ENCODE measurements around the gene TMC7.

Gene TMC7

DNA sequence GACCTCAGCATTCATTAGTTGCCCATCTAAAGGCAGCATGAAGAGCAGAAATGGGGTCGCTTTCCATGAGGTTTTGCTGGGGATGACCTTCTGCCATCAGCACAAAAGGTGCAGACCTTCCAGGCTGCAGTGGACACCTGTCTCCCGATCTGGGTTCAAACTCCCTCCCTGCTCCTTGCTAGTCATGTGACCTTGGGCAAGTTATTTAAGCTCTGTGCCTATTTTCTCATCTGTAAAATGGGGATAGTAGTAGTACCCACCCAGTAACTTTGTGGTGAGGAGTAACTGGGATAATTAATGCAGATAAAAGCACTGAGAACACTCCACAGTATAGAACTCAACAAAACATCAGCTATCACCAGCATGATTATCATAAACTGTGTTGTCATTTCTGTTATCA lies 62.3 kb downstream of the TMC7 start:
- Histone ChIP-seq H3K27me3 (ENCODE audit: insufficient read depth, low read length) (no peaks in the 10 kb centered on the region), H3K36me3 (ENCODE audit: insufficient read depth, low read depth, low read length) (peaks cover 11% of the 10 kb centered on the region), H3K9me3 (ENCODE audit: insufficient read depth, low read depth, low read length) (no peaks in the 10 kb centered on the region)

DNA sequence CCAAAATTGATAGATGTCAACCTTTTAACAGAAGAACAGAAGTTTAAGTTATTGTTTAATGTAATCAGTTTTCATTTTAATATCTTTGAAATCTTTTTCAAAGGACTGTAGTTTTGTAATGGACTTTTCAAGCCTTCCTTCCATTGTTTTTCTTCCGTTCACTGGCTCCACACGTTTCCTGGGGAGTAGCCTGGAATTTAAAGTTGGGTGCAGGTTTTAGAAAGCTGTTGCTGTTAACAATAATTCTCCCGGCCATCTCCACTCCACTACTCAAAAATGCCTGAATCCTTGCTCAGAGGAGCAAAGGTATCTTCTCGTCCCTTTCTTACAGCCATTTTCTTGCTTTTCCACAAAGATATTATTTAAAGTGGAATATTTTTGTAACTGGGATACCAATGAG lies 79.0 kb downstream of the TMC7 start:
- Histone ChIP-seq H3K9me3 (ENCODE audit: insufficient read depth, low read depth, low read length) (no peaks in the 10 kb centered on the region), H3K27me3 (ENCODE audit: insufficient read depth, low read length) (no peaks in the 10 kb centered on the region), H3K27ac (ENCODE audit: low read length) (no peak overlapping the region)

More for the DNA sequence above, 62.3 kb downstream of the TMC7 start:
- Histone ChIP-seq H3K4me1 (ENCODE audit: insufficient read depth, low read length) (no peaks in the 10 kb centered on the region), H3K4me3 (ENCODE audit: low read length) (no peak overlapping the region), H3K27ac (ENCODE audit: low read length) (no peak overlapping the region), H3K9ac (ENCODE audit: low read depth, low read length) (no peak overlapping the region)

DNA sequence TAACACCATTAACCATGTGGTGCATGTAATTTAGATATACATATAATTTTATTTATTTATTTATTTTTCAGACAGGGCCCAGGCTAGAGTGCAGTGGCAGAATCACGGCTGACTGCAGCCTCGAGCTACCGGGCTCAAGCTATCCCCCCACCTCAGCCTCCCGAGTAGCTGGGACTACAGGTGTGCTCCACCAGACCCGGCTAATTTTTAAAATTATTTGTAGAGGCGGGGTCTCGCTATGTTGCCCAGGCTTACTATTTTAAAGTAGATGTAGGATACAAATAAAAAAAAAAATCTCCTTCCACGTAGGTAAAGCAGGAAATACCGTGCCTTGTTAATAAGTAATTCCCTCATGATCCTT lies 83.2 kb downstream of the TMC7 start:
- no peaks in the 10 kb centered on the region for H3K36me3 ChIP-seq (ENCODE audit: insufficient read depth, low read depth, low read length)
- no peaks in the 10 kb centered on the region for H3K4me1 ChIP-seq (ENCODE audit: insufficient read depth, low read length)
- no peaks in the 10 kb centered on the region for H3K9me3 ChIP-seq (ENCODE audit: insufficient read depth, low read depth, low read length)
- H3K27ac ChIP-seq (ENCODE audit: low read length) = no peak overlapping the region
- H3K27me3 ChIP-seq (ENCODE audit: insufficient read depth, low read length) = no peaks in the 10 kb centered on the region
- H3K4me3 ChIP-seq (ENCODE audit: low read length) = peak overlapping the region; percentile 97; the same call in 1 of the 2 replicates
- peak overlapping the region; percentile 100; the same call in 1 of the 2 replicates for H3K9ac ChIP-seq (ENCODE audit: low read depth, low read length)

More for the DNA sequence above, 79.0 kb downstream of the TMC7 start:
- Histone ChIP-seq H3K4me3 (ENCODE audit: low read length) (no peak overlapping the region), H3K9ac (ENCODE audit: low read depth, low read length) (no peak overlapping the region), H3K36me3 (ENCODE audit: insufficient read depth, low read depth, low read length) (no peaks in the 10 kb centered on the region), H3K4me1 (ENCODE audit: insufficient read depth, low read length) (no peaks in the 10 kb centered on the region)

- no peaks in the 10 kb centered on the region for H3K27me3 ChIP-seq (ENCODE audit: insufficient read depth, low read length)
- peaks cover 3% of the 10 kb centered on the region; the same call in 1 of the 2 replicates for H3K36me3 ChIP-seq (ENCODE audit: insufficient read depth, low read depth, low read length)
- peak within 1 kb of the TSS; percentile 100 for H3K9ac ChIP-seq (ENCODE audit: low read depth, low read length)
- H3K4me1 ChIP-seq (ENCODE audit: insufficient read depth, low read length) = no peaks in the 10 kb centered on the region
- peak within 1 kb of the TSS; percentile 98 for H3K27ac ChIP-seq (ENCODE audit: low read length)
- peak within 1 kb of the TSS; percentile 97 for H3K4me3 ChIP-seq (ENCODE audit: low read length)
- no peaks in the 10 kb centered on the region for H3K9me3 ChIP-seq (ENCODE audit: insufficient read depth, low read depth, low read length)
Measured at GRCh38 chr16:19067349-19068236, 83.9 kb downstream of the TMC7 start, which contains the start of gene COQ7. Gene COQ7, plus strand, starts transcription at chr16:19067614. Its CDS starts 51 bp downstream, at chr16:19067665.

DNA sequence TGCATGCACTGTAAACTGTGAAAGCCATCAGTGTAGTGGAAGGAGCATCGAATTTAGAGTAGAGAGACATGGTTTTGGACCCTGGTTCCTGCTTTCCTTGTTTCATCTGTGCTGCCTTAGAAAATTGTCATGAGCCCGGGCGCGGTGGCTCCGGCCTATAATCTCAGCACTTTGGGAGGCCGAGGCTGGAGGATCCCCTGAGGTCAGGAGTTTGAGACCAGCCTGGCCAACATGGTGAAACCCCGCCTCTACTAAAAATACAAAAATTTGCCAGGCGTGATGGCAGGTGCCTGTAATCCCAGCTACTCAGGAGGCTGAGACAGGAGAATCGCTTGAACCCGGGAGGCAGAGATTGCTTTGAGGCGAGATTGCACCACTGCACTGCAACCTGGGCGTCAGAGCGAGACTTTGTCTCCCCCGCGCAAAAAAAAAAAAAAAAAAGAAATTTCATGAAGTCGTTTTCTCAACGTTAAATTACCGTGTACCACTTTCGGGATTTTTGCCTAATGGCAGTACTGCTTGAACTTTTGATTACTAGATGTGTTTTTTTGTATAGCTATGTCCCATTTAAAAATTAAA lies 84.6 kb downstream of the TMC7 start:
- Histone ChIP-seq H3K9ac (ENCODE audit: low read depth, low read length) (peak overlapping the region; percentile 100; the same call in 1 of the 2 replicates), H3K27ac (ENCODE audit: low read length) (peak overlapping the region; percentile 98), H3K4me3 (ENCODE audit: low read length) (peak overlapping the region; percentile 97), H3K36me3 (ENCODE audit: insufficient read depth, low read depth, low read length) (peaks cover 9% of the 10 kb centered on the region; the same call in 1 of the 2 replicates), H3K4me1 (ENCODE audit: insufficient read depth, low read length) (no peaks in the 10 kb centered on the region), H3K27me3 (ENCODE audit: insufficient read depth, low read length) (no peaks in the 10 kb centered on the region), H3K9me3 (ENCODE audit: insufficient read depth, low read depth, low read length) (no peaks in the 10 kb centered on the region)

DNA sequence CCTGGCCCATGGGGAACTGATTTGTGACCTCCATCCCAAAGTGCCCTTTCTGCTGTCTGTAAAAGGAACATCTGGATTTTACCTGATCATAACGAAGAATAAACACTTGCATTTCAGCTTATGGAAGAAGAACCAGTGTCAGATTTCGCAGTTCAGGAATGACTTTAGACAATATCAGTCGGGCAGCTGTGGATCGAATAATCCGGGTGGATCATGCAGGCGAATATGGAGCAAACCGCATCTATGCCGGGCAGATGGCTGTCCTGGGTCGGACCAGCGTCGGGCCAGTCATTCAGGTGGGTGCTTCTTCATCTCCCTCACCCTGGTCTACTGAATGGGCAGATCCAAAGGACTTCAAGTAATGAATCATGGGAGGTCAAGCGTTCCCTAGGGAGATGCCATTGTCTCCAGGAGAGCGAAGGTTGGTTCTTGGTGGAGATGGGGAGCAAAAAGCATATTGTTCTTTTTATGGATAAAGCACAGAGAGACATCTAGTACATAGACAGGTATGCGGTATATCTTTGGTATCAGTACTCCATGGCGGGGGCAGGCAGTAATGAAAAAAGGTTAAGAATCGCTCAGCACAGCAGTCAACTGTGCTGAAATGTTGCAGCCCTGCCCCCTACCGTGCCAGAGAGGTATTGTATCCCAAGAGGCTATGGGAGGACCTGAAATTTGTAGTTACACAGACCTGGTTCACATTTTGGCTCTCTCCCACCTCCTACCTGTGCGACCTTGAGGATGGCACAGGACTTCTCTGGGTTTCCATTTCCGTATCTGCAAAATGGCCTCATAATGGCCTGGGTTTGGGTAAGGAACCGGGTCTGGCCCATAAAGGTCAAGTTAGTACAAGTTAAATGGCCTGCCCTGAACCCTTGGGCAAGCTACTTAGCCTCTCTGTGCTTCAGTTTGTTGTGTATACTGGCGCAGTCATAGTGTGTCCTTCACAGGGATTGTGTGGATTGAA lies 88.4 kb downstream of the TMC7 start:
- Histone ChIP-seq H3K27ac (ENCODE audit: low read length) (no peak overlapping the region), H3K9ac (ENCODE audit: low read depth, low read length) (no peak overlapping the region), H3K4me1 (ENCODE audit: insufficient read depth, low read length) (no peaks in the 10 kb centered on the region), H3K4me3 (ENCODE audit: low read length) (no peak overlapping the region), H3K9me3 (ENCODE audit: insufficient read depth, low read depth, low read length) (no peaks in the 10 kb centered on the region), H3K36me3 (ENCODE audit: insufficient read depth, low read depth, low read length) (peaks cover 32% of the 10 kb centered on the region), H3K27me3 (ENCODE audit: insufficient read depth, low read length) (no peaks in the 10 kb centered on the region)

- H3K36me3 ChIP-seq (ENCODE audit: insufficient read depth, low read depth, low read length) = peaks cover 39% of the 10 kb centered on the region
- no peaks in the 10 kb centered on the region for H3K4me1 ChIP-seq (ENCODE audit: insufficient read depth, low read length)
- no peak overlapping the region for H3K9ac ChIP-seq (ENCODE audit: low read depth, low read length)
- no peaks in the 10 kb centered on the region for H3K9me3 ChIP-seq (ENCODE audit: insufficient read depth, low read depth, low read length)
- no peak overlapping the region for H3K27ac ChIP-seq (ENCODE audit: low read length)
- H3K27me3 ChIP-seq (ENCODE audit: insufficient read depth, low read length) = no peaks in the 10 kb centered on the region
- no peak overlapping the region for H3K4me3 ChIP-seq (ENCODE audit: low read length)
Measured at GRCh38 chr16:19073344-19073743, 89.6 kb downstream of the TMC7 start.

DNA sequence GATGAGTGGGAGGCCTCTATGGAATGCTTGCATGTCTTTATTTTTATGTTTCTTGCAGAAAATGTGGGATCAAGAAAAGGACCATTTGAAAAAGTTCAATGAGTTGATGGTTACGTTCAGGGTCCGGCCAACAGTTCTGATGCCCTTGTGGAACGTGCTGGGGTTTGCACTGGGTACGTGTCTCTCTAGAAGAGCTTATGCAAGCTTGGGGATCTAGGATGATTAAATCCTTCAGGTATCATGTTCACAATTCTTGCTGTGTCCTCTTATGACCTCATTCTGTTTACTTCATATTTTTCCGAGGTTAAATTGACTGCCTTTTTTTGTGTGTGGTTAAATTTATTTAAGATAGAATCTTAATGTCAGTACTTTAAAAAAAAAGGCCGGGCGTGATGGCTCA lies 90.1 kb downstream of the TMC7 start:
- Histone ChIP-seq H3K4me3 (ENCODE audit: low read length) (no peak overlapping the region), H3K9me3 (ENCODE audit: insufficient read depth, low read depth, low read length) (no peaks in the 10 kb centered on the region), H3K27ac (ENCODE audit: low read length) (no peak overlapping the region), H3K9ac (ENCODE audit: low read depth, low read length) (no peak overlapping the region), H3K36me3 (ENCODE audit: insufficient read depth, low read depth, low read length) (peaks cover 44% of the 10 kb centered on the region), H3K4me1 (ENCODE audit: insufficient read depth, low read length) (no peaks in the 10 kb centered on the region), H3K27me3 (ENCODE audit: insufficient read depth, low read length) (no peaks in the 10 kb centered on the region)

DNA sequence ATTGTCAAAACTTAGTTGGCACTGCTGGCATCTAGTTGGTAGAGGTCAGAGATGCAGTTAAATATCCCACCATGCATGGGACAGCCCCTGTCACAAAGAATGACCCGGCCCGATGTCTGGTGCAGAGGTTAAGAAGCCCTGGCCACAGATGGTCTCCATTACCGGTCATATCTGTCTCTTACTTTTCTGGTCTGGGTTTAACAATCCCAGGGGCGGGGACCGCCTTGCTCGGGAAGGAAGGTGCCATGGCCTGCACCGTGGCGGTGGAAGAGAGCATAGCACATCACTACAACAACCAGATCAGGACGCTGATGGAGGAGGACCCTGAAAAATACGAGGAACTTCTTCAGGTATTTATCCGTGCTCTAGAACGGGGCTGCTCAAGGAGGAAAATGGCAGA lies 91.8 kb downstream of the TMC7 start:
- peaks cover 58% of the 10 kb centered on the region for H3K36me3 ChIP-seq (ENCODE audit: insufficient read depth, low read depth, low read length)
- H3K27me3 ChIP-seq (ENCODE audit: insufficient read depth, low read length) = no peaks in the 10 kb centered on the region
- H3K9me3 ChIP-seq (ENCODE audit: insufficient read depth, low read depth, low read length) = peaks cover 8% of the 10 kb centered on the region
- H3K4me1 ChIP-seq (ENCODE audit: insufficient read depth, low read length) = no peaks in the 10 kb centered on the region
- no peak overlapping the region for H3K9ac ChIP-seq (ENCODE audit: low read depth, low read length)
- no peak overlapping the region for H3K4me3 ChIP-seq (ENCODE audit: low read length)
- no peak overlapping the region for H3K27ac ChIP-seq (ENCODE audit: low read length)

DNA sequence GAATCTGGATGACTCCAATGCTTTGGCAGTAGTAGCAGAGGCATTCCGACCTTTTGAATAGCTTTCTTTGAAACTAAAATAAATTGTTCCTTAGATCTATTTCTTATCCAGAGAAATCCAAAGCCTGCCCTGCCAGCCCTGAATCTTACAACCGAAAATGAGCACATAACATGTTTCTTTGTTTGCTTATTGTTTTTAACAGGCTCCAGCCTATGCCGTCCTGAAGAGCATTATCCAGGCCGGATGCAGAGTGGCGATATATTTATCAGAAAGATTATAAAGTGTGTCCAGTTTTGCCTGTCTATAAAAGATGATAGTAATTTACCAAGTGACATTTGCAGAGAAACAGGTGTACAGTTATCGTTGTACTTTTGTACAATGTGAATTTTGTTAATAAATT lies 94.1 kb downstream of the TMC7 start:
- Histone ChIP-seq H3K27ac (ENCODE audit: low read length) (no peak overlapping the region), H3K4me1 (ENCODE audit: insufficient read depth, low read length) (no peaks in the 10 kb centered on the region), H3K9me3 (ENCODE audit: insufficient read depth, low read depth, low read length) (peaks cover 16% of the 10 kb centered on the region), H3K27me3 (ENCODE audit: insufficient read depth, low read length) (no peaks in the 10 kb centered on the region), H3K4me3 (ENCODE audit: low read length) (no peak overlapping the region), H3K36me3 (ENCODE audit: insufficient read depth, low read depth, low read length) (peaks cover 65% of the 10 kb centered on the region), H3K9ac (ENCODE audit: low read depth, low read length) (no peak overlapping the region)

- H3K27ac ChIP-seq (ENCODE audit: low read length) = no peak overlapping the region
- no peak overlapping the region for H3K9ac ChIP-seq (ENCODE audit: low read depth, low read length)
- H3K9me3 ChIP-seq (ENCODE audit: insufficient read depth, low read depth, low read length) = peaks cover 16% of the 10 kb centered on the region
- H3K27me3 ChIP-seq (ENCODE audit: insufficient read depth, low read length) = peaks cover 19% of the 10 kb centered on the region
- peaks cover 29% of the 10 kb centered on the region; the same call in 1 of the 2 replicates for H3K36me3 ChIP-seq (ENCODE audit: insufficient read depth, low read depth, low read length)
- no peak overlapping the region for H3K4me3 ChIP-seq (ENCODE audit: low read length)
- H3K4me1 ChIP-seq (ENCODE audit: insufficient read depth, low read length) = no peaks in the 10 kb centered on the region
Measured at GRCh38 chr16:19083670-19084069, 99.9 kb downstream of the TMC7 start.

All from iPS-20b (cell line).